Spinal cord (tissue), 10 donors: ENCODE measurements around the gene TEKT5. TPM values are rescaled to one million over a fixed set of nuclear protein-coding genes. Genes with fewer than 3 reads are reported as not detected.

Experiments
- DNase-seq, 6 donors: peaks; one replicate each; pipeline versions ENCODE4 v3.0.0 to v3.0.0-alpha.2; 2013 to 2015; ENCODE audit warnings: low spot score in 6 of 6, low read depth in 4 of 6
- H3K27ac ChIP-seq: one replicate; pipeline ENCODE4 v1.5.1; 2013; ENCODE audit warnings: low read depth, low read length, control low read depth
- H3K27me3 ChIP-seq: one replicate; pipeline ENCODE4 v1.6.1; 2013; ENCODE audit warnings: low read length; ENCODE audit not compliant: control insufficient read depth, insufficient read depth
- H3K36me3 ChIP-seq: one replicate; pipeline ENCODE4 v1.6.1; 2013; ENCODE audit warnings: low read length; ENCODE audit not compliant: control insufficient read depth, insufficient read depth
- H3K4me1 ChIP-seq: one replicate; pipeline ENCODE4 v1.6.1; 2013; ENCODE audit warnings: low read length; ENCODE audit not compliant: control insufficient read depth, insufficient read depth
- H3K4me3 ChIP-seq: one replicate; pipeline ENCODE4 v1.5.1; 2013; ENCODE audit warnings: low read depth, low read length, control low read depth
- H3K9me3 ChIP-seq: one replicate; pipeline ENCODE4 v1.6.1; 2013; ENCODE audit warnings: low read length; ENCODE audit not compliant: control insufficient read depth, insufficient read depth
- WGBS: methylation state at CpG from one replicate; pipeline ENCODE4 v1.1.5; 2013; ENCODE audit warnings: missing lambda C conversion rate; ENCODE audit not compliant: insufficient coverage; 5-methylcytosine and 5-hydroxymethylcytosine counted together
- polyA plus RNA-seq, 2 donors: library from polyadenylated mRNA; unstranded; fragments of 120-200 nt; gene quantifications; one replicate each; pipeline ENCODE4 v1.2.1, GENCODE V29; 2013; ENCODE audit not compliant: insufficient read length in 2 of 2
- total RNA-seq, 2 donors: library from RNA; depleted of rRNA in 1 of 2; stranded (reverse); fragments of 120-200 nt in 1 of 2; fragments of >200 nt in 1 of 2; gene quantifications; one replicate each; pipeline versions ENCODE4 v1.2.3 to v1.2.4, GENCODE V29; 2013 to 2014
- donor health status: healthy.

Gene TEKT5
- total and polyA plus RNA-seq, 4 donors = 0.27 to 0.69 (median 0.39) TPM

GRCh38 chr16:10590342-10590741 is 104.4 kb downstream of the TEKT5 start:
- H3K27ac ChIP-seq = no peak overlapping the region
- no peak overlapping the region for H3K4me3 ChIP-seq
- 91% methylated on average over 2 of the region's 4 CpGs for whole genome bisulfite sequencing
- no peaks in the 10 kb centered on the region for H3K36me3 ChIP-seq
- no peaks in the 10 kb centered on the region for H3K9me3 ChIP-seq
- DNase-seq = no peak
- H3K4me1 ChIP-seq = no peaks in the 10 kb centered on the region
- peaks cover 2% of the 10 kb centered on the region for H3K27me3 ChIP-seq

- DNase-seq = no peak
- Histone ChIP-seq H3K4me1 (no peaks in the 10 kb centered on the region), H3K27ac (no peak overlapping the region), H3K4me3 (no peak overlapping the region), H3K27me3 (peaks cover 2% of the 10 kb centered on the region), H3K36me3 (no peaks in the 10 kb centered on the region), H3K9me3 (no peaks in the 10 kb centered on the region)
- 58% methylated on average over 2 of the region's 5 CpGs for WGBS
Measured at GRCh38 chr16:10589109-10589508, 105.6 kb downstream of the TEKT5 start.

- DNase-seq = no peak
- no peaks in the 10 kb centered on the region for H3K36me3 ChIP-seq
- H3K4me1 ChIP-seq = no peaks in the 10 kb centered on the region
- no peak overlapping the region for H3K27ac ChIP-seq
- no peak overlapping the region for H3K4me3 ChIP-seq
- H3K27me3 ChIP-seq = no peaks in the 10 kb centered on the region
- WGBS = 33% methylated on average over 1 of the region's 2 CpGs
- H3K9me3 ChIP-seq = no peaks in the 10 kb centered on the region
Measured at GRCh38 chr16:10587622-10588021, 107.1 kb downstream of the TEKT5 start.

- Histone ChIP-seq H3K36me3 (no peaks in the 10 kb centered on the region), H3K4me3 (no peak overlapping the region), H3K27ac (no peak overlapping the region), H3K27me3 (peaks cover 3% of the 10 kb centered on the region), H3K4me1 (peaks cover 11% of the 10 kb centered on the region), H3K9me3 (no peaks in the 10 kb centered on the region)
- DNase-seq = peak in 1 of 6 donors; percentile 18
- 32% methylated on average over 3 of the region's 5 CpGs for WGBS
Measured at GRCh38 chr16:10584981-10585438, 109.7 kb downstream of the TEKT5 start.

GRCh38 chr16:10583269-10583668 is 111.5 kb downstream of the TEKT5 start:
- Histone ChIP-seq H3K4me1 (peaks cover 22% of the 10 kb centered on the region), H3K27me3 (peaks cover 8% of the 10 kb centered on the region), H3K27ac (no peak overlapping the region), H3K9me3 (no peaks in the 10 kb centered on the region), H3K4me3 (no peak overlapping the region), H3K36me3 (no peaks in the 10 kb centered on the region)
- WGBS = 80% methylated on average over 1 of the region's 4 CpGs
- no peak for DNase-seq

- H3K36me3 ChIP-seq = no peaks in the 10 kb centered on the region
- no peak overlapping the region for H3K4me3 ChIP-seq
- DNase-seq = no peak
- no peak overlapping the region for H3K27ac ChIP-seq
- no peaks in the 10 kb centered on the region for H3K9me3 ChIP-seq
- H3K27me3 ChIP-seq = peaks cover 8% of the 10 kb centered on the region
- H3K4me1 ChIP-seq = peaks cover 36% of the 10 kb centered on the region
- WGBS = no CpG with 5 or more reads among the region's 2 CpGs
Measured at GRCh38 chr16:10581507-10581906, 113.2 kb downstream of the TEKT5 start.

- H3K27ac ChIP-seq = peak overlapping the region; percentile 52
- no peaks in the 10 kb centered on the region for H3K9me3 ChIP-seq
- peaks cover 8% of the 10 kb centered on the region for H3K27me3 ChIP-seq
- no peak for DNase-seq
- H3K36me3 ChIP-seq = no peaks in the 10 kb centered on the region
- H3K4me1 ChIP-seq = peaks cover 36% of the 10 kb centered on the region
- H3K4me3 ChIP-seq = peak overlapping the region; percentile 68
- WGBS = 36% methylated on average over 5 of the region's 7 CpGs
Measured at GRCh38 chr16:10580883-10581247, 113.9 kb downstream of the TEKT5 start.

- DNase-seq = peak in 5 of 6 donors; percentile 17 to 89 (median 46)
- Histone ChIP-seq H3K36me3 (no peaks in the 10 kb centered on the region), H3K4me1 (peaks cover 36% of the 10 kb centered on the region), H3K27me3 (peaks cover 8% of the 10 kb centered on the region), H3K27ac (peak within 1 kb of the TSS; percentile 84), H3K4me3 (peak within 1 kb of the TSS; percentile 68), H3K9me3 (no peaks in the 10 kb centered on the region)
- under 1% methylated on average over 85 of the region's 91 CpGs for WGBS
Measured at GRCh38 chr16:10579965-10580882, 114.5 kb downstream of the TEKT5 start, which contains the start of gene EMP2. TSS of gene EMP2 (minus strand) at chr16:10580598. CDS start at chr16:10547617, 32,981 bp downstream.

GRCh38 chr16:10579575-10579964 is 115.2 kb downstream of the TEKT5 start:
- no peak for DNase-seq
- no peaks in the 10 kb centered on the region for H3K9me3 ChIP-seq
- peak overlapping the region; percentile 84 for H3K27ac ChIP-seq
- H3K4me1 ChIP-seq = peaks cover 36% of the 10 kb centered on the region
- peak overlapping the region; percentile 68 for H3K4me3 ChIP-seq
- 24% methylated on average over 6 of the region's 6 CpGs for WGBS
- no peaks in the 10 kb centered on the region for H3K36me3 ChIP-seq
- H3K27me3 ChIP-seq = peaks cover 8% of the 10 kb centered on the region
